Measurements from ENCODE around the gene TMEM120B. TPM values are rescaled to one million over a fixed set of nuclear protein-coding genes. Genes with fewer than 3 reads are reported as not detected.

Gene TMEM120B
- total and polyA plus RNA-seq, 2 of the 13 experiments (the other 11 are each of a cell fraction or from before 2014, with no cell fraction given), result 7.1 to 12.9 TPM

- TF ChIP-seq MTF2 (CRISPR knock-in tag; IDR thresholded peaks at IDR 0.05; ENCODE audit: borderline replicate concordance) (no peak), BRD4 (CRISPR knock-in tag; IDR thresholded peaks at IDR 0.05) (0 out of 2 replicates have a peak, but pooled peaks have one; percentile 14), KMT2A (CRISPR knock-in tag; IDR thresholded peaks at IDR 0.05) (peak; percentile 65), MYNN (CRISPR knock-in tag; IDR thresholded peaks at IDR 0.05; ENCODE audit: low read depth) (no peak), SAP130 (CRISPR knock-in tag; IDR thresholded peaks at IDR 0.05; ENCODE audit: low read depth) (peak; percentile 87), KLF16 (CRISPR knock-in tag; IDR thresholded peaks at IDR 0.05) (peak in 1 of 2 experiments; percentile 80; a peak in 2 of 4 replicates), IKZF5 (CRISPR knock-in tag; IDR thresholded peaks at IDR 0.05) (no peak), ZSCAN29 (CRISPR knock-in tag; conservative IDR thresholded peaks at IDR 0.05) (no peak), TFDP2 (CRISPR knock-in tag; IDR thresholded peaks at IDR 0.05) (peak; percentile 60; the same call in 1 of the 2 replicates), ZNF281 (CRISPR knock-in tag; IDR thresholded peaks at IDR 0.05; ENCODE audit: borderline replicate concordance) (no peak), ELF3 (CRISPR knock-in tag; IDR thresholded peaks at IDR 0.05) (peak; percentile 20; the same call in 1 of the 2 replicates), FOXK2 (IDR thresholded peaks at IDR 0.05) (no peak), ZNF614 (CRISPR knock-in tag; IDR thresholded peaks at IDR 0.05; ENCODE audit: borderline replicate concordance) (peak; percentile 100), ZBTB33 (CRISPR knock-in tag; IDR thresholded peaks at IDR 0.05) (no peak), ZNF800 (CRISPR knock-in tag; IDR thresholded peaks at IDR 0.05) (peak; percentile 26; the same call in 1 of the 2 replicates), SNAI1 (CRISPR knock-in tag; IDR thresholded peaks at IDR 0.05; ENCODE audit: borderline replicate concordance) (peak; percentile 51; the same call in 1 of the 2 replicates), ZBTB20 (CRISPR knock-in tag; IDR thresholded peaks at IDR 0.05; ENCODE audit: borderline replicate concordance, low read depth) (peak; percentile 48; the same call in 1 of the 2 replicates), ZNF782 (CRISPR knock-in tag; IDR thresholded peaks at IDR 0.05; ENCODE audit: borderline replicate concordance) (0 out of 2 replicates have a peak, but pooled peaks have one; percentile 17)
Observed at GRCh38 chr12:121802843-121803698, 90.5 kb downstream of the TMEM120B start (continued).
